GM18499 (cell line): Measurements from ENCODE around the gene MYOM3.

Experiments
- ATAC-seq: cut with Tn5 transposase; IDR thresholded peaks from one replicate; pipeline ENCODE4 v1.9.1; 2021; ENCODE audit warnings: moderate number of reproducible peaks; ENCODE audit not compliant: insufficient read depth, unreplicated experiment

The MYOM3 gene

DNA sequence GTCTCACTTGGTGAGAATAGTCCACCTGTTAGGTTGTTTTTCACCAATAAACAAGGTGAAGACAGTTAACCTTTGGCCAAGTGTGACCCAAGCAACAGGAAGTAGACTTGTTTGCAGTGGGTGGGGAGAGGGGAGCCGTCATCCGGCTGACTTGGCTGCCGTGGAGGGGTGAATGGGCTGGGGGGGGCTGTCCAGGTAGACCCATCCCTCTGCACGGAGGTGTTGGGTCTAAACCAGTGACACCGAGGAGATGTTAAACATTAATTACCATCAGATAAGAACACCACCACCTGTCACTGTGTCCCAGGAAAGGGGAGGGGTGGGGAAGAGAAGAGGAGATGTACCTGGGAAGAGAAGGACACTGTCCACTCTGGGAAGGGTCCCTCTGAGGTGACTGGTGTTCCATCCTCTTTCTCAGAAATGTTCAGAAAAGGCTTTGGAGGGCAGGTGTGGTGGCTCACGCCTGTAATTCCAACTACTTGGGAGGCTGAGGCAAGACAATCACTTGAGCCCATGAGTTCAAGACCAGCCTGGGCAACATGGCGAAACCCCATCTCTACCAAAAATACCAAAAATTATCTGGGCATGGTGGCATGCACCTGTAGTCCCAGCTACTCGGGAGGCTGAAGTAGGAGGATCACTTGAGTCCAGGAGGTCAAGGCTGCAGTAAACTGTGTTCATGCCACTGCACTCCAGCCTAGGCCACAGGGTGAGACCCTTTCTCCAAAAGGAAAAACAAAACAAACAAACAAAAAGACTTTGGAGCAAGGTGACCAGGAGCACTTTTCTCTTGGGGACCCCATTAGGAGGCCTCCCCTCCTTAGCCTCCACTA lies 6.7 kb upstream of the MYOM3 start:
- ATAC-seq = no peak

DNA sequence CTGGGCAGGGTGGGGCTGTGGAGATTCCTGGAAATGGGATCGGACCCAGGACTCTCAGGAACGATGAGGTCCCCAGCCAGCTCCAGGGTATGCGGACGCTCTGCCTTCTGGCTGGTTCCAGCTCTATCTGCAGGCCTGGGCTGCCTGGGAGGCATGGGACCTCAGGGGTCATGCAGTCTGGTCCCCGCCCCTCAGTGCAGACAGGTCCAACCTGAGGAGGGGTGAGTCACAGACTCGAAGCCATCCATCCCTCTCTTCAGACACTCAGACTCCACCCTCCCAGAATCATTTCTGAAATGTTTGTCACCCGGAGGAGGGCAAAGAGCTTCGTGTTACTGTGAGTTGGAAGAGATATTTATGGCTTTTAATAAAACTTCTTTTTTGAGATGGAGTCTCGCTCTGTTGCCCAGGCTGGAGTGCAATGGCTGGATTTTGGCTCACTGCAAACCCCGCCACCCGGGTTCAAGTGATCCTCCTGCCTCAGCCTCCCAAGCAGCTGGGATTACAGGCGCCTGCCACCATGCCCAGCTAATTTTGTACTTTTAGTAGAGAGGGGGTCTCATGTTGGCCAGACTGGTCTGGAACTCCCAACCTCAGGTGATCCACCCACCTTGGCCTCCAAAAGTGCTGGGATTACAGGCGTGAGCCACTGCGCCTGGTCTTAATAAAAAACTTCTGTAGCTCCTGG lies 5.9 kb upstream of the MYOM3 start:
- ATAC-seq = no peak

DNA sequence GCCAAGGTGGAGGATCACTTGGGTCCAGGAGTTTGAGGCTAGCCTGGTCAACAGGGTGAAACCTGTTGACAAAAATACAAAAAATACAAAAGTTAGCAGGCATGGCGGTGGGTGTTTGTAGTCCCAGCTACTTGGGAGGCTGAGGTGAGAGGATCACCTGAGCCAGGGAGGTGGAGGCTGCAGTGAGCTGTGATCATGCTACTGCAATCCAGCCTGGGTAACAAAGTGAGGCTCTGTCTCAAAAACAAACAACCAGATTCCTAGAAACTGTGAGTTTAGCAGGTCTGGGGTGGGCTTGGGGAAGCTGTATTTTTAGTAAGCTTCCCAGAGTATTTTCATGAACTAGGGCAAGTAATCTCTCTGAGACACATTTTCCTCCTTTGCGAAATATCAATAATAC lies 5.2 kb upstream of the MYOM3 start:
- no peak for ATAC-seq

DNA sequence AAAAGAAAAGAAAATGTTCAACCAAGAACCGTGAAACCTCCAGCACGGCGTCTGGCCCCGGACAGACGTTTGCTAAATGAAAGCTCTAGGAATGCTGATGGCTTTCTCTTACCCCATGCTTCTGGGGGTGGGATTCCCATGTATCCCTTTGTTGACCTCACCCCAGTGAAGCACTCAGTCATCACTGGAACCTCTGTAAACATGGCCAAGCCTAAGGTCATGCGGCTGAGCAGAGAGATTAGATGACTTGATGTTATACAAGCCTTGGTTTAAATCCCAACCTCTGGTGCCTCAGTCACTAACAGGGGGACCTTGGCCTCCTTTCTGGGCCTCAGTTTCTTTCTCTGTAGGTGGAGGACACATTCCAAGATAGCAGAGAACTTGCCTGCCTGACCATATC lies 2.8 kb upstream of the MYOM3 start:
- ATAC-seq = no peak

DNA sequence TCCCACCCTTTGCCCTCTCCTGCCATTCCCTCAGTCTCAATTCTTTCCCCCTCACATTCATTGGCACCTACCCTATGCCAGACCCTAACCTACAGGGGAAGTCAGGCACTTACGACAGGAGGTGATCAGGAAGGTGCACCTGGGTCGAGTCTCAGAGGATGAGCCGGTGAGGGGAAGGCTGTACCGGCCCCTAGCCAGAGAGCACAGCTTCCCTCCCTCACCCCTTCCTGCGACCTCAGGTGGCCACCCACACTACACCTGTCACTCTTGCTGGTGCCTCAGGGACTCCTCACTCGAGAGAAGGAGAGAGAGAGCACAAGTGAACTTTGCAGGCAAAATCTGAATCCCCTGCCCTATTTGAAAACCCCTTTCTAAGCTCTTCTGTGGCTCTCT lies 1.7 kb upstream of the MYOM3 start:
- ATAC-seq = no peak

DNA sequence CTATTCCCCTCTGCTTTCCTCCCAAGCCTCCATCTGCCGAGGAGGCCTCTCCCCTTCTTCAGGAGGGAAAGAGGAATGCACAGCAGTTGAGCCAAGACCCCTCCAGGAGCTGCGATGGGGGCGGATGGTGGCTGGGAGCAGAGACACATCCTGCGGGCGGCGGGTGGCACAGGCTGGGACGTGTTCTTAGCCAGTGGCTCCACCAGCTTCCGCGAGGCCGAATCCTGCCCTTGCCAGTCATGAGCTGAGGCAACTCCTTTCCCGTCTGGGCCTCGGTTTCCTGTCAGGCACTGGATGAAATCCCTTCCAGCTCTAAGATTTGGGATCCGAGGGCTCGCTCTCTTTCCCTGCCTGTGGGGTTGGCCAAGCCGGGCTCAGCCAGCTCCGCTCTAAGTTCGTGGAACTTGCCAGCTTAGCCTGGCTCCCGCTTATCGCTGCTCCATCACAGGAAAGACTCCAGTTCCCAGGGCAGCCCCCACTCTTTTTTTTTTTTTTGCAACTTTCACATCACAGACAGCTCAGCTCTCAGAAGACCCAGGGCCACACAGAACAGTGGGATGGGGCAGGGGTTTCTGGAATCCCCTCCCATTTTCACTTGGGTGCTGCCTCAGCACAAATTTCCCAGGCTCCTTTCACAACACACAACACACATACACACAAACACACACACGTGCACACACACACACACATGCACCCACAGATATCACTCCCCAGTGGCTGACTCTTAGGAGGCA lies 506 bp downstream of the MYOM3 start:
- ATAC-seq = no peak

DNA sequence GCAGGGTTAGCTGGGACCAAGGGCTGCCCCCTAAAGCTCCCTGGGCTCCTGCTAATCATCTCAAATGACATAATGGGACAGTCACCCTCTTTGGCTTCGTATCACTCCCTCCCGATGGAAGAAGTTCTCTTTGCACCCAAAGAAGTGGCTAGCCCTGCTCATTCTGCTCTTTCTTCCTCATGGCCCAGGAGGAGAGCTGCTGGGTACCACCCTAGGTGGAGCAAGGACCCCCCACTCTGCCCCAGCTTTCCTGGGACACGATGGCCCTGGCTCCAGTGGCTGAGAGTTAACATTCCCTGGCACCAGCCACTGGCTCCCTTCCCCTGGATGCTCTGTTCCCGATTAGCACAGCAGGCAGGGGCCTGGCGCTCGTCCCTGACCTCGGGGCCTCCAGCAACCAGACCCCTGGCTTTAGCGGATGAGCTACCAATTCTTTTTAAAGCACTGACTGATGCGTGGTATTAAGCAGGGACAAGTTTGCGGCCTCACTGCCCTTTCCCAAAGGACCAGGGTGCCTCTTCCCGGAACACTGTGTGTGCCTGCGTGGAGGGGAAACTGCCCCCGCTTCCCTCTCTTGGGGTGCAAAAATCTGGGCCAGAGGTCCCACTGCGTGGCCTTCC lies 1.2 kb downstream of the MYOM3 start:
- ATAC-seq = no peak

DNA sequence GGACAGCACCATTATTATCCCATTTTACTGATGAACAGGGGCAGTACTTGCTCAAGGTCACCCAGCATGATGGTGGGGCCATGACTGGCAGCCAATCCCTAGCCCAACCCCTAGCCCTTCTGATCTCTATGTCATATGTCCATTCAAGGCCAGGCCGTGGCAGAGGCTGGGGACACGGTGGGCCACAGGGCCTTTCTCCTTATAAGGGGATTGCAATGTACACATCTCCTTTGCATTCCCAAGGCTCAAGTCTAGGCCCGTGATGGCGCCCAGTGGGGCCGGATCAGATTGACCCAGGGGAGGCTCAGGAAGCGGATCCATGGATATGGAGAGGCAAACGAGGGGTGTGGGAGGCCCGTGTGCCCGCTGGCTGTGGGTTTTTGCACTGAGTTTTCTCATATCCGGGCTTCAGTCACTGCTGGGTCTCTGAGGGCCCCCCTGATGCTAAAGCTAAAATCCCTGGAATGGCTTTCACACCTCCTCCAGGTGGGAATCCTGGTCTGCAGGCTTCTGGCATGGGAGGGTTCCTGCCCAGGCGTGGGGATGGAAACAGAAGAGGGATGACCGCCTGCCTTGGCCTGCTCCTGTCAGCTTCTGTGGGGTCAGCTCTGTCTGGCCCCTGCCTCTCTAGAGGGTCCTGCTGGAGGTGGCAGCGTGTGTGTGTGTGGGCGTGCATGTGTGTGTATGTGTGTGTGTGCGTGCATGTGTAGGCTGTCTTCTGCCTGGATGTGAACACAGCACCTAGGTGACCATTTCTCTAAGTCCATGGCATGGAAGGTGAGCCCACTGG lies 2.1 kb downstream of the MYOM3 start:
- no peak for ATAC-seq

DNA sequence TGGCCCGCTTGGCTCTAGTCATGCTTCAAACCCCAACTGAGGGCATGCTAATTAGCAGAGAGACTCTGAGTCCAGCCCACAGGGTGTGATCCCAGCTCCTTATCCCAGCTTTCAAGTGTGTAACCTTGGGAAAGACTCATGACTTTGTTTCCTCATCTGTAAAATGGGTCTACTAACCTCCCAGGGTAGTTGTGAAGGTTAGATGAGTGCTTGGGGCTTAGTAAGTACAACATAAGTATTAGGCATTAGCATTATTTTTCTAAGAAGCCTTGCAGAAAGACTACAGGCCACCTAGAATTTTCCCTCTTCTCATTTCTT lies 2.8 kb downstream of the MYOM3 start:
- no peak for ATAC-seq

DNA sequence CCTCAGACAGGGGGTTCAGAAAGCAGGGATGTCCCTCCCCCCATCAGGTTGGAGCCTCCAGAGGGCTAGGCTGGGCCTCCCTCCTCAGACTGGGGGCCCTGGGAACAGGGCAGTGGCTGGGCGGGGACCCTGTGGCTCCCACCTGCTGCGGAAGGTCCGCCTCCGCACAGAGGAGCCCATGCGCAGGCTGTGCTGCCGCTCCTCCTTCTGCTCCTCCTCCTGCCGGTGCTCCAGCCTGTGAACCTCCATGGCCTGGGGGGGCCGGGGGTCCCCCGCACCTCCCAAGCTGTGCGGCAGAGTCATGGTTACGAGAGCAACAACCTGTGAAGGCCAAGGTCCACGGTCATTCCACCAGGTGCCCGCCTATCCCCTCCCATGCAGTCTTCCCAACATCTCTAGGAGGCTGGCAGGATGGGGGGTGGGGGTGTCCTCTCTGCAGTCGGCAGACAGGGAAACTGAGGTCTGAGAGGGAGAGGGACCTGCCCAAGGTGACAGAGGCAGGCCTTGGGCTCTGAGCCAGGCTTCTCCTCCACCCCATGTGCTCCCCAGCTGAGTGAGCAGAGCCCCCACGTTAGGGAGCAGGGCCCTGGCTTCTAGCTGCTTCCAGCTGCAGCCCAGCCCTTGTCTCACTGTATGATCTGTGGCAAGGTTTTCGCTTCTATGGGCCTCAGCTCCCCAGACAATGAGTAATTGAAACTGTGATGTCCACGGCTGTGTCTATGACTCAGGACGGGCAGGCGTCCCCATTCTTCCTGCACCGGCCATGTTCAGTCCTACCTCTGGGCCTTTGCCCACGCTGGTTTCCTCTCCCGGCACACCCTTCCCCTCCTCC lies 3.4 kb downstream of the MYOM3 start:
- ATAC-seq = no peak

DNA sequence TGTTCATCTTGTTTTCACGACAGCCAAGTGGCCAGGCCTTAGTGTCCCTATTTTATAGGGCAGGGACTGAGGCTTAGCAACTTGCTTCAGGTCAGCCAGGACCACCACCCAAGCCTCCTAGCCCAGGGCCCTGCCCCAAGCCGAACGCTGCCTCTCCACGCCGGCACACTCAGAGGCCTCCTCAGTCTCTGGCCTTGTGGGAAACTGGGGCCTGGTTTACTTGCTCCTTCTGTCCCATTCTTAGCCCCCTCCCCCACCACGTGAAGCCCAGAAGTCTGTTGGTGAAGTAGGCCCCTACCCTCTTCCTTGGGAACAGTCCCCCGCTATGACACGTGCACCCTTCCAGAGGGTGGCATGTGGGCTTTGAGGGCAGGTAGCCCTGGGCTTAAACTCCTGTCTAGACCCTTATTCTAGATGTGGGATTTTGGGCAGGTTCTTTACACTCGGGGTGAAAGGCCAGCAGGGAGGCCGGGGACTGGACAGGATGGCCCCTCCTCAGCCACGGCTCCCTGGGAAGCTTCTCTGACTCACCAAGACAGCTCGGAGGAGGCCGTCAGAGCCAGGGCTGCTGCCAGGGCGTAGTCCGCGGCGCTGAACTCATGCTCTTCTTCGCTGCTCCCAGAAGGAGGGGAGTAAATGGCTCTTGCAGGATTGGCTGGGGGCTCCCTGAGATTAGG lies 4.3 kb downstream of the MYOM3 start:
- ATAC-seq = no peak

DNA sequence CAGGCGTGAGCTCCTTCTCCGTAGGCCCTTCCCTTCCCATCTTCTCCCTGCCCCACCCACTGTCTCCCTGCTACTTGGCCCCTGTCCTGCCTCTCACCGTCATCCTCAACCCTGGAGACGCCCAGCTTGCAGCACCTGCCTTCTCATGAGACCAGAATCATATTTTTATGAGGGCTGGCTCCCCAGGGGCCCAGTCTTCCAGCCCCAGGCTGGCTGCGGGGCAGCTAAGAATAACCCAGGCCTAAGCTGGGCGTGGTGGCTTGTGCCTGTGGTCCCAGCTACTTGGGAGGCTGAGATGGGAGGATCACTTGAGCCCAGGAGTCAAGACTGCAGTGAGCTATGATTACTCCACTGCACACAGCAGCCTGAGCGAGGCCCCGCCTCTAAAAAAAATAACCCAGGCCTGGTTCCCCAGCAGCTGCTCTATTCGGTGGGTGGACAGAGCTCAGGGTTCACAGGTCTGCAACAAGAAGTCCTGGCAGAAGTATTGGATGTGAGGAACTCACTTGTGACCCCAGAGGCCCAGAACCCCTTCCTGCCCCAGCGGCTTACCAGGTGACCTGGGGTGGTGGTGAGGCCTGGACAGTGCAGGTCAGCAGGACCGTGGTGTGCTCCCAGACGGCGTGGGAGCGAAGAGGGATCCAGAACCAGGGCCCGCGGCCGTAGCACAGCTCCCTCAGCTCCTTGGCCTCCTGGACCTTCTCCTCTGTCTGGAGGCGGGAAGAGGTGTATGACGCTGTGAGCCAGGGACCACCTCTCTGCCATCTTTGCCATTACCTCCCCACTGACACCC lies 6.4 kb downstream of the MYOM3 start:
- ATAC-seq = no peak

DNA sequence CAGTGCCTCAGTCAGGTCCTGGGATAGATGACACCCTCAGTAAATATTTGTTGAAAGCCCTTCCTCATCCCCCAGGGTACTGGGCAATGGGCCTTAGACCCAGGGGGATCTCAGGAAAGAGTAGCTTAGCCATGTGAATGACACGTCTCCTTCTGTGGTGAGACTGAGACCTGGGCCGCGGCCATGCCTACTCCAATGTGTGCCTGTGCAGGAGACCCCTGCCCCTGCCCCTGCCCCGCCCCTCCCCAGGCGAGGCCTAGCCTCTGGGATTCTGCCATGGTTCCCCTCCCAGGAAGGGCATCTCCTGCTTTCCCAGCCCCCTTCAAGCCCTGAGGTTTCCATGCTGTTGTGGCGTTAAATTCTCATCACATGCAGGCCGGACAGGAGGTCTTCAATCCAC lies 7.1 kb downstream of the MYOM3 start:
- no peak for ATAC-seq

DNA sequence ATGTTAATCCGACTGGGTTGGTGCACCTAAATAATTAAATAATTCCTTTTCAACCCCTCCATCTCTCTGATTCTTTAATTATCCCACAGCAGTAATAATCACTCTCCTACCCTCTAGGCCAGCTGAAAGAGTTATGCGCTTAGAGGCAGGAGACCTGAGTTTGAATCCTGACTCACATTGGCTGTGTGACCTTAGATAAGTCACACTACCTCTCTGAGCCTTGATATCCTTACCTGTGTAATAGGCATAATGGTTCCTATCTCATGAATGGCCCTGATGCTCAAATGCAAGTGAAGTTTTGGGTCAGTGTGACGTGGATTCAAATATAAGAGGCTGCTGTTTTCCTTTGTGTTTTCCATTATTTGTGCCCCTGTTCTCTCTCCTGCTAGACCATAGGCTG lies 8.1 kb downstream of the MYOM3 start:
- no peak for ATAC-seq

DNA sequence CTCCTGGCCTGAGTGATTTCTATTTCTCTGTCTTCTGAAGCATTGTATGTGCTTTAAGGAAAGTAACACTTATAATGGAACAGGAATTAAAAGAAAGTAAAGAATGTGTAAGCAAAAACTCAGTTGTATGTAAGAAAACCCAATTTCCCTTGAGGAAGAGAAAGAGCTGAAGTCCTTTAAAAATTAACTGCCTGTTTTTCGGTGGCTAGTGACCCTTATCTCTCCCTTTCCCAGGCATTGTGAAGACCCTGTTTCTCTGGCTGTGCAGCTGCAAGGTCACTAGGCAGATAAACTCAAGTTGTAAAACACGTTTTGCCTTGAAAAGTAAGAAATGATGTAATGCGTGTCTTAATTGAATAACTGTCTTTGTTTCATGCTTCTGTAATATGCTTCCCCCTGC lies 8.5 kb downstream of the MYOM3 start:
- ATAC-seq = no peak

DNA sequence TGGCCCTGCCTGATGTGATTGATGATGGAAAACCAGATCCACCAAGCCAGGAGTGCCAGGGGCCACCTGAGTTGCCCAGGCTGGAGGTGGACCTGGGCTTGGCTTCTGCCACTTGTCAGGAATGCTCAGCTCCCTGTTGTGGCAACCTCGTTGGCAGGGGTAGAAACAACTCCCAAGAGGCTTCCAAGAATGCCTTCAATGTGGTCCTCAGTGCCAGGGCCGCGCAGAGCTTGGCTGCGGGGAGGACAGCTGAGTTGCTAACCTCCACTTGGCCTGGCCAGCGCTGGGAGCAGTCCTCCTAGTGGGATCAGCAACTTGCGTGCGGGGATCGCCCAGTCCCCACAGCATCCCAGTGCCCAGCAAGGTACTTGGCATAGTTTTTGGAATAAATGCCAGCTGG lies 9.0 kb downstream of the MYOM3 start:
- no peak for ATAC-seq

DNA sequence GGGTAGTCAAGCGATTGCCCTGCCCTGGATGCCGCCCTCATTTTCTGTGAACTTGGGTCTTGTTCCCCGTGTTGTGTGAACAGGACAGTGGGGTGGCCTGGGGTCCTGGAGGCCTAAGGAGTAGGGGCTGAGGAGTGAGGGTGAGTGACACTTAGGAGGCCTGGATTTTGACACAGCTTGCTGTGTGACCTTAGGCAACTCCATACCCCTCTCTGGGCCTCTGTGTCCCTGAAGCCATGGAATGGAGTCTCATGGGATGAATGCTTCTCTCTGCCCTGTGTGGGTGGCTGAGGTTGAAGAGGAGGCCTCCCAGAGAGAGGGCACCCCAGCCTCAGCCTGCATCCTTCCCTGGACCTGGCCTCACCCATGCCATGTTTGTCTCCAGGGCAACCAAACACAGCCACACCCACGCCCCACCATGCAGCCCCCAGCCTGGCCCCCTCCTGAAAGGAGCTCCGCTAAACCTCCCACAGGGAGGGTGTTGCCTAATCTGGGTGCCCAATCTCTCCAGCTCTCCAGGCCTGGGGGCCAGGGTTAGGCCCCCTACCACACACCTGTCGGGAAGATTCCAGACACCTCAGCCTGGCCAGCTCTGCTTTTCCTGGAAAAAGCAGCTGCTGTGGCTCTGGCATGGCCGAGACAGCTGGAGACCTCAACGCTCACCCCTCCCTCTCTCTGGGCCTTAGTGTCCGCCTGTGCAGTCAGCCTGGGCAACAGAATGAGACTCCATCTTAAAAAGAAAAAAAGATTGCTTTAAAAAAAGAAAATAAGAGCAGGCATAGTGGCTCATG lies 9.9 kb downstream of the MYOM3 start:
- no peak for ATAC-seq
